Neural progenitor cell (in vitro differentiated cells): ENCODE results near the gene MTHFSD. TPM values are rescaled to one million over a fixed set of nuclear protein-coding genes. Genes with fewer than 3 reads are reported as not detected.

ENCODE experiments used
- DNase-seq: peaks from one replicate; pipeline ENCODE4 v3.0.0-alpha.2; 2016; ENCODE audit warnings: low spot score
- H2AFZ ChIP-seq: fragments of 200-600 bp; sonication (generic); replicated peaks from 2 replicates; pipeline ENCODE4 v1.6.1; 2016; ENCODE audit warnings: antibody characterized with exemption
- H3F3A ChIP-seq: fragments of 200-600 bp; sonication (generic); 2 replicates; pipeline ENCODE4 v1.6.1; 2016; ENCODE audit warnings: antibody characterized with exemption, low read depth
- H3K27ac ChIP-seq: fragments of 200-600 bp; sonication (generic); 2 replicates; pipeline ENCODE4 v1.5.1; 2016; ENCODE audit warnings: mild to moderate bottlenecking
- H3K27me3 ChIP-seq: fragments of 200-600 bp; sonication (generic); 2 replicates; pipeline ENCODE4 v1.6.1; 2016; ENCODE audit warnings: mild to moderate bottlenecking, moderate library complexity
- H3K36me3 ChIP-seq: fragments of 200-600 bp; sonication (generic); 2 replicates; pipeline ENCODE4 v1.5.1; 2016
- H3K4me1 ChIP-seq: fragments of 200-600 bp; sonication (generic); 2 replicates; pipeline ENCODE4 v1.6.1; 2016; ENCODE audit warnings: mixed run types
- H3K4me2 ChIP-seq: fragments of 200-600 bp; sonication (generic); 2 replicates; pipeline ENCODE4 v1.6.1; 2016
- H3K4me3 ChIP-seq: fragments of 200-600 bp; sonication (generic); 2 replicates; pipeline ENCODE4 v1.5.1; 2016
- H3K79me2 ChIP-seq: fragments of 200-600 bp; sonication (generic); 2 replicates; pipeline ENCODE4 v1.6.1; 2016; ENCODE audit warnings: low read depth
- H3K9ac ChIP-seq: fragments of 200-600 bp; sonication (generic); 2 replicates; pipeline ENCODE4 v1.6.1; 2016
- H3K9me3 ChIP-seq: fragments of 200-600 bp; sonication (generic); 2 replicates; pipeline ENCODE4 v1.5.1; 2016; ENCODE audit warnings: low read depth
- H4K20me1 ChIP-seq: fragments of 200-600 bp; sonication (generic); 2 replicates; pipeline ENCODE4 v1.6.1; 2016; ENCODE audit warnings: low read depth
- H3K27ac Mint-ChIP-seq: 3 replicates; pipeline ENCODE4 v1.8.0; 2021; ENCODE audit warnings: mixed read lengths
- H3K27me3 Mint-ChIP-seq: 2 replicates; pipeline ENCODE4 v1.8.0; 2022; ENCODE audit warnings: low read depth, mild to moderate bottlenecking, inconsistent platforms, moderate library complexity, mixed read lengths; ENCODE audit not compliant: insufficient read depth
- H3K36me3 Mint-ChIP-seq: 3 replicates; pipeline ENCODE4 v1.8.0; 2021; ENCODE audit warnings: mixed read lengths
- H3K4me1 Mint-ChIP-seq: 3 replicates; pipeline ENCODE4 v1.8.0; 2021; ENCODE audit warnings: mixed read lengths
- H3K4me3 Mint-ChIP-seq: 3 replicates; pipeline ENCODE4 v1.8.0; 2021; ENCODE audit warnings: mild to moderate bottlenecking, moderate library complexity, mixed read lengths
- H3K9me3 Mint-ChIP-seq: 3 replicates; pipeline ENCODE4 v1.8.0; 2020; ENCODE audit warnings: mixed read lengths
- CTCF ChIP-seq: fragments of 200-600 bp; sonication (generic); IDR thresholded peaks from 2 replicates; pipeline ENCODE4 v1.5.1; 2017; ENCODE audit warnings: antibody characterized with exemption, mild to moderate bottlenecking
- EZH2 ChIP-seq: fragments of 200-600 bp; sonication (generic); IDR thresholded peaks from 2 replicates; pipeline ENCODE4 v1.6.1; 2017; ENCODE audit warnings: antibody characterized with exemption, mild to moderate bottlenecking, moderate library complexity
- EZH2phosphoT487 ChIP-seq: fragments of 200-600 bp; sonication (generic); IDR thresholded peaks from 2 replicates; pipeline ENCODE4 v1.6.1; 2017; ENCODE audit warnings: antibody characterized with exemption
- total RNA-seq: library from RNA; depleted of rRNA; stranded (reverse); fragments of >200 nt; gene quantifications from 2 replicates; pipeline ENCODE4 v1.2.3, GENCODE V29; 2015; ENCODE audit warnings: low replicate concordance

Gene MTHFSD
- total RNA-seq, 1 donor from 2014 or later, result 17.4 TPM

- Histone ChIP-seq H3K9ac (no peak overlapping the region), H3F3A (no peaks in the 10 kb centered on the region), H3K4me1 (no peaks in the 10 kb centered on the region), H3K4me3 (no peak overlapping the region), H3K4me2 (no peak overlapping the region), H4K20me1 (no peaks in the 10 kb centered on the region), H3K79me2 (peaks cover 15% of the 10 kb centered on the region), H3K27me3 (peaks cover 13% of the 10 kb centered on the region), H3K36me3 (no peaks in the 10 kb centered on the region), H3K27ac (no peak overlapping the region), H2AFZ (no peak overlapping the region), H3K9me3 (no peaks in the 10 kb centered on the region)
- peaks cover 16% of the 10 kb centered on the region for H3K27me3 Mint-ChIP-seq
- H3K36me3 Mint-ChIP-seq, result no peaks in the 10 kb centered on the region
- no peaks in the 10 kb centered on the region for H3K9me3 Mint-ChIP-seq
- H3K27ac Mint-ChIP-seq, result no peak overlapping the region
- peaks cover 23% of the 10 kb centered on the region for H3K4me1 Mint-ChIP-seq
- no peak for DNase-seq
- peak overlapping the region; percentile 89 for H3K4me3 Mint-ChIP-seq
- TF ChIP-seq EZH2 (no peak), CTCF (no peak), EZH2phosphoT487 (no peak)
Observed at GRCh38 chr16:86556576-86556975, 1.5 kb upstream of the MTHFSD start.

- Histone ChIP-seq H3F3A (no peaks in the 10 kb centered on the region), H3K27ac (no peak overlapping the region), H3K4me2 (peak overlapping the region; percentile 93), H4K20me1 (no peaks in the 10 kb centered on the region), H3K27me3 (peaks cover 13% of the 10 kb centered on the region), H3K9ac (peak overlapping the region; percentile 78), H3K9me3 (no peaks in the 10 kb centered on the region), H3K4me1 (no peaks in the 10 kb centered on the region), H3K4me3 (peak overlapping the region; percentile 73), H2AFZ (no peak overlapping the region), H3K36me3 (no peaks in the 10 kb centered on the region), H3K79me2 (peaks cover 15% of the 10 kb centered on the region)
- no peak for DNase-seq
- H3K4me3 Mint-ChIP-seq, result peak overlapping the region; percentile 89
- TF ChIP-seq EZH2 (no peak), EZH2phosphoT487 (no peak), CTCF (no peak)
- no peaks in the 10 kb centered on the region for H3K9me3 Mint-ChIP-seq
- H3K27me3 Mint-ChIP-seq, result peaks cover 13% of the 10 kb centered on the region
- H3K36me3 Mint-ChIP-seq, result no peaks in the 10 kb centered on the region
- H3K4me1 Mint-ChIP-seq, result peaks cover 23% of the 10 kb centered on the region
- no peak overlapping the region for H3K27ac Mint-ChIP-seq
Observed at GRCh38 chr16:86555704-86556075, 655 bp upstream of the MTHFSD start.

GRCh38 chr16:86554599-86554916 lies 477 bp downstream of the MTHFSD start:
- TF ChIP-seq EZH2, result no peak
- TF ChIP-seq EZH2phosphoT487, result no peak
- TF ChIP-seq CTCF, result no peak
- H3K9ac ChIP-seq, result peak overlapping the region; percentile 86
- H3K27me3 Mint-ChIP-seq, result peaks cover 9% of the 10 kb centered on the region
- peak; percentile 53 for DNase-seq
- peak overlapping the region; percentile 38 for H2AFZ ChIP-seq
- H3K27ac ChIP-seq, result peak overlapping the region; percentile 16
- no peaks in the 10 kb centered on the region for H3K36me3 ChIP-seq
- H3F3A ChIP-seq, result no peaks in the 10 kb centered on the region
- peaks cover 13% of the 10 kb centered on the region for H3K27me3 ChIP-seq
- no peaks in the 10 kb centered on the region for H3K36me3 Mint-ChIP-seq
- H3K4me2 ChIP-seq, result peak overlapping the region; percentile 93
- no peaks in the 10 kb centered on the region for H3K4me1 ChIP-seq
- peak overlapping the region; percentile 89 for H3K4me3 Mint-ChIP-seq
- H3K9me3 ChIP-seq, result no peaks in the 10 kb centered on the region
- no peak overlapping the region for H3K27ac Mint-ChIP-seq
- peaks cover 23% of the 10 kb centered on the region for H3K4me1 Mint-ChIP-seq
- H4K20me1 ChIP-seq, result no peaks in the 10 kb centered on the region
- H3K79me2 ChIP-seq, result peaks cover 15% of the 10 kb centered on the region
- H3K9me3 Mint-ChIP-seq, result no peaks in the 10 kb centered on the region
- peak overlapping the region; percentile 73 for H3K4me3 ChIP-seq
